ENCODE measurements around the gene SP110.
A peak's percentile ranks its signal among the peaks of the same experiment; 100 is the strongest.
"Not testable (repeated sequence)": the region's sequence is repeated elsewhere in the genome, so short reads cannot be mapped to it uniquely, and the experiment has no call there.

SP110 gene

GRCh38 chr2:230219419-230220331 lies at the start of gene SP110:
Gene SP110, minus strand, starts transcription at chr2:230219984. Its CDS starts 3,057 bp downstream, at chr2:230216927.
- DNase-seq: peak; percentile 84 to 90

GRCh38 chr2:230268606-230269243 lies 48.9 kb upstream of the SP110 start:
- no peak for DNase-seq

GRCh38 chr2:230267556-230267955 lies 47.8 kb upstream of the SP110 start:
- DNase-seq: no peak

- no peak for DNase-seq
These were observed 47.3 kb upstream of the SP110 start for GRCh38 chr2:230267059-230267458.

GRCh38 chr2:230266638-230267037 lies 46.9 kb upstream of the SP110 start:
- DNase-seq: no peak

- DNase-seq: not testable (repeated sequence)
These were observed 45.2 kb upstream of the SP110 start for GRCh38 chr2:230264945-230265344.

- DNase-seq: no peak
These were observed 42.5 kb upstream of the SP110 start for GRCh38 chr2:230262246-230262645.

- no peak for DNase-seq
These were observed 38.7 kb upstream of the SP110 start for GRCh38 chr2:230258483-230258882.

- no peak for DNase-seq
These were observed 37.0 kb upstream of the SP110 start for GRCh38 chr2:230256733-230257332.

GRCh38 chr2:230254152-230254881 lies 34.5 kb upstream of the SP110 start:
- no peak for DNase-seq

- no peak for DNase-seq
These were observed 30.4 kb upstream of the SP110 start for GRCh38 chr2:230250231-230250630.

- DNase-seq: peak; percentile 60 to 65
These were observed 26.4 kb upstream of the SP110 start for GRCh38 chr2:230246206-230246605.

- no peak for DNase-seq
These were observed 24.4 kb upstream of the SP110 start for GRCh38 chr2:230244211-230244610.

GRCh38 chr2:230234845-230235244 lies 15.1 kb upstream of the SP110 start:
- no peak for DNase-seq

GRCh38 chr2:230234122-230234722 lies 14.4 kb upstream of the SP110 start:
- DNase-seq: no peak

GRCh38 chr2:230231251-230231650 lies 11.5 kb upstream of the SP110 start:
- DNase-seq: no peak

- DNase-seq: no peak
These were observed 10.9 kb upstream of the SP110 start for GRCh38 chr2:230230496-230231200.

GRCh38 chr2:230230087-230230486 lies 10.3 kb upstream of the SP110 start:
- DNase-seq: no peak

- no peak for DNase-seq
These were observed 7.4 kb upstream of the SP110 start for GRCh38 chr2:230227216-230227615.

- DNase-seq: no peak
These were observed 6.3 kb upstream of the SP110 start for GRCh38 chr2:230226051-230226551.

GRCh38 chr2:230225486-230225885 lies 5.7 kb upstream of the SP110 start, which contains the start of gene SP140:
Gene SP140, plus strand, starts transcription at chr2:230225736. Its CDS starts 109 bp downstream, at chr2:230225845.
- no peak for DNase-seq

GRCh38 chr2:230224458-230224857 lies 4.7 kb upstream of the SP110 start:
- DNase-seq: peak in 1 of 2 experiments; percentile 4
